Endothelial cell of umbilical vein (primary cell): Measurements from ENCODE around the gene NRP2. TPM values are rescaled to one million over a fixed set of nuclear protein-coding genes. Genes with fewer than 3 reads are reported as not detected.

Experiments
- BruUV-seq: library from RNA; stranded (reverse); fragments of 400-500 nt; replicated peaks from 2 replicates; lab custom pipeline; 2021; lab: Mats Ljungman, UMichigan
- CTCF ChIA-PET: fragments of 300-600, 350-600 bp; sonication (Branson Sonifier 250); formaldehyde crosslinking; loops from one replicate; lab custom pipeline; 2021; ENCODE audit warnings: antibody characterized with exemption, inconsistent platforms; lab: Charles Lee
- POLR2A ChIA-PET: fragments of 300-600, 350-600 bp; sonication (Branson Sonifier 250); formaldehyde crosslinking; loops from one replicate; lab custom pipeline; 2021; ENCODE audit warnings: antibody characterized with exemption, inconsistent platforms; lab: Charles Lee
- DNase-seq: peaks from one replicate; pipeline ENCODE4 v3.0.0-alpha.2; 2011; ENCODE audit warnings: low read depth, low spot score
- FAIRE-seq: peaks from 2 replicates; lab custom pipeline; 2011; peaks lifted over from hg19 to GRCh38; lab: Jason Lieb, UNC
- H2AFZ ChIP-seq: 2 replicates; pipeline ENCODE4 v1.6.0; 2012; ENCODE audit warnings: low read depth, low read length, control low read depth, inconsistent platforms
- H3K27ac ChIP-seq: 2 replicates; pipeline ENCODE4 v1.5.1; 2011; ENCODE audit warnings: low read depth, mild to moderate bottlenecking, control low read depth, low read length, moderate library complexity; ENCODE audit not compliant: insufficient read depth
- H3K27me3 ChIP-seq, 2 experiments: 2 replicates each; pipeline versions ENCODE4 v1.6.0 to v1.6.1; 2011; ENCODE audit warnings: low read length in 2 of 2, mixed read lengths in 1 of 2; ENCODE audit not compliant: control insufficient read depth in 2 of 2, insufficient read depth in 2 of 2
- H3K36me3 ChIP-seq, 2 experiments: 2 replicates in 1 of 2; 3 replicates in 1 of 2; pipeline ENCODE4 v1.5.1; 2011; ENCODE audit warnings: low read length in 2 of 2, mild to moderate bottlenecking in 1 of 2, moderate library complexity in 1 of 2; ENCODE audit not compliant: control insufficient read depth in 2 of 2, insufficient read depth in 2 of 2; ENCODE audit errors: extremely low read depth in 1 of 2
- H3K4me1 ChIP-seq: 3 replicates; pipeline ENCODE4 v1.5.1; 2011; ENCODE audit warnings: mild to moderate bottlenecking, low read length; ENCODE audit not compliant: control insufficient read depth, insufficient read depth; ENCODE audit errors: extremely low read depth
- H3K4me2 ChIP-seq: 2 replicates; pipeline ENCODE4 v1.6.1; 2011; ENCODE audit warnings: low read length, control low read depth, mixed read lengths; ENCODE audit not compliant: insufficient read depth
- H3K4me3 ChIP-seq, 3 experiments: fragments of 200-600 bp in 1 of 3; sonication (generic), shearing (Covaris generic) in 1 of 3; replicated peaks in 1 of 3; 2 replicates each; pipeline ENCODE4 v1.5.1; 2011 to 2016; ENCODE audit warnings: control low read depth in 3 of 3, low read length in 3 of 3, mild to moderate bottlenecking in 2 of 3, inconsistent platforms in 1 of 3, low read depth in 1 of 3, moderate library complexity in 1 of 3; ENCODE audit not compliant: insufficient read depth in 1 of 3
- H3K79me2 ChIP-seq: 2 replicates; pipeline ENCODE4 v1.6.0; 2012; ENCODE audit warnings: low read length, inconsistent platforms; ENCODE audit not compliant: control insufficient read depth, insufficient read depth
- H3K9ac ChIP-seq: replicated peaks from 2 replicates; pipeline ENCODE3; 2011; ENCODE audit warnings: low read length, control low read depth; ENCODE audit not compliant: insufficient read depth; ENCODE audit errors: extremely low read depth
- H3K9me1 ChIP-seq: replicated peaks from 3 replicates; pipeline ENCODE4 v1.6.0; 2011; ENCODE audit warnings: mild to moderate bottlenecking, low read length; ENCODE audit not compliant: control insufficient read depth, insufficient read depth; ENCODE audit errors: extremely low read depth
- H3K9me3 ChIP-seq: replicated peaks from 2 replicates; pipeline ENCODE4 v1.5.1; 2012; ENCODE audit warnings: low read length, inconsistent platforms; ENCODE audit not compliant: control insufficient read depth, insufficient read depth
- H4K20me1 ChIP-seq: replicated peaks from 2 replicates; pipeline ENCODE3; 2011; ENCODE audit warnings: mild to moderate bottlenecking, low read length; ENCODE audit not compliant: control insufficient read depth, insufficient read depth; ENCODE audit errors: extremely low read depth
- CTCF ChIP-seq, 2 donors: IDR thresholded peaks; 1 replicate in 1 of 2; 2 replicates in 1 of 2; pipeline ENCODE4 v1.5.1; 2011; ENCODE audit warnings: low read length in 2 of 2, mild to moderate bottlenecking in 2 of 2, moderate library complexity in 2 of 2, control low read depth in 1 of 2, inconsistent platforms in 1 of 2, low read depth in 1 of 2; ENCODE audit not compliant: insufficient read depth in 1 of 2; ENCODE audit errors: extremely low read depth in 1 of 2
- EZH2 ChIP-seq: IDR thresholded peaks from 2 replicates; pipeline ENCODE4 v1.6.1; 2012; ENCODE audit warnings: borderline replicate concordance, low read depth, mild to moderate bottlenecking, moderate library complexity, low read length, inconsistent platforms; ENCODE audit not compliant: severe bottlenecking
- FOS ChIP-seq: IDR thresholded peaks from 2 replicates; pipeline ENCODE4 v1.6.1; 2011; ENCODE audit warnings: mild to moderate bottlenecking, low read length, moderate library complexity, borderline replicate concordance; ENCODE audit not compliant: insufficient read depth
- GATA2 ChIP-seq: IDR thresholded peaks from 2 replicates; pipeline ENCODE4 v1.7.0; 2011; ENCODE audit warnings: low read depth, mild to moderate bottlenecking, moderate library complexity, mixed read lengths, low read length; ENCODE audit not compliant: insufficient read length, insufficient read depth
- JUN ChIP-seq: IDR thresholded peaks from 2 replicates; pipeline ENCODE4 v1.6.1; 2011; ENCODE audit warnings: borderline replicate concordance, low read depth; ENCODE audit not compliant: insufficient read length, insufficient read depth
- POLR2AphosphoS5 ChIP-seq: IDR thresholded peaks from 2 replicates; pipeline ENCODE4 v1.6.1; 2012; ENCODE audit warnings: low read depth, mild to moderate bottlenecking, control low read depth, low read length, moderate library complexity; ENCODE audit not compliant: insufficient read depth
- dilution Hi-C: fragments of 300-500 bp; cut with MboI; formaldehyde crosslinking; loops from one replicate; pipeline ENCODE4 v1.15.0; 2019; ENCODE audit warnings: low sequenced_read_pairs; ENCODE audit not compliant: extremely low pct_ligation_motif_present
- intact Hi-C: fragments of 100-400 bp; cut with micrococcal nuclease; formaldehyde crosslinking; loops from one replicate; pipeline ENCODE4 v1.10.0; 2022
- polyA plus RNA-seq, 4 experiments: library from polyadenylated mRNA; depleted of rRNA in 3 of 4; stranded (reverse) in 3 of 4; unstranded in 1 of 4; fragments of >200 nt; gene quantifications; 2 replicates each; pipeline versions ENCODE4 v1.2.1 to v1.2.3, GENCODE V29; 2011 to 2012; ENCODE audit warnings: missing spikeins in 1 of 4
- total RNA-seq: library from RNA; stranded (reverse); gene quantifications from 2 replicates; pipeline ENCODE4 v1.2.3, GENCODE V29; 2021

NRP2 gene
- total and polyA plus RNA-seq, 2 donors (not counting 3 experiments of a cell fraction or from before 2014, with no cell fraction given): 160 to 240 TPM

GRCh38 chr2:205717999-205718398 is 35.7 kb downstream of the NRP2 start:
- BruUV-seq: no TSS peak
- Histone ChIP-seq H3K4me1 (peaks cover 5% of the 10 kb centered on the region), H3K79me2 (no peaks in the 10 kb centered on the region), H3K4me2 (no peak overlapping the region), H4K20me1 (no peaks in the 10 kb centered on the region), H3K27ac (no peak overlapping the region), H3K9ac (no peak overlapping the region), H3K27me3 (no peaks in the 10 kb centered on the region), H3K9me1 (no peaks in the 10 kb centered on the region), H2AFZ (no peak overlapping the region), H3K4me3 (no peak overlapping the region), H3K36me3 (peaks cover 0 to 31% of the 10 kb centered on the region in 2 experiments), H3K9me3 (no peaks in the 10 kb centered on the region)
- CTCF ChIA-PET: no interaction called here
- FAIRE-seq: no peak
- dilution Hi-C loops: no loop called here
- TF ChIP-seq POLR2AphosphoS5 (no peak), GATA2 (no peak), FOS (no peak), JUN (no peak), EZH2 (no peak), CTCF (IDR thresholded peaks at IDR 0.05; ENCODE audit: extremely low read depth in 1 of 2, insufficient read depth in 1 of 2, low read depth in 1 of 2, low read length in 2 of 2) (no peak)
- no peak for DNase-seq
- POLR2A ChIA-PET: no interaction called here
- intact Hi-C loops: no loop called here
